ENCODE results near the gene CAMTA1.

Gene CAMTA1

GRCh38 chr1:7026169-7026568 lies 240.9 kb downstream of the CAMTA1 start:
- TF ChIP-seq ZNF8 (CRISPR knock-in tag; IDR thresholded peaks at IDR 0.05), result no peak
- TF ChIP-seq, protein P1, sequence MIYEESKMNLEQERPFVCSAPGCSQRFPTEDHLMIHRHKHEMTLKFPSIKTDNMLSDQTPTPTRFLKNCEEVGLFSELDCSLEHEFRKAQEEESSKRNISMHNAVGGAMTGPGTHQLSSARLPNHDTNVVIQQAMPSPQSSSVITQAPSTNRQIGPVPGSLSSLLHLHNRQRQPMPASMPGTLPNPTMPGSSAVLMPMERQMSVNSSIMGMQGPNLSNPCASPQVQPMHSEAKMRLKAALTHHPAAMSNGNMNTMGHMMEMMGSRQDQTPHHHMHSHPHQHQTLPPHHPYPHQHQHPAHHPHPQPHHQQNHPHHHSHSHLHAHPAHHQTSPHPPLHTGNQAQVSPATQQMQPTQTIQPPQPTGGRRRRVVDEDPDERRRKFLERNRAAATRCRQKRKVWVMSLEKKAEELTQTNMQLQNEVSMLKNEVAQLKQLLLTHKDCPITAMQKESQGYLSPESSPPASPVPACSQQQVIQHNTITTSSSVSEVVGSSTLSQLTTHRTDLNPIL (CRISPR knock-in tag; IDR thresholded peaks at IDR 0.05; ENCODE audit: low read depth), result no peak
- TF ChIP-seq ZC3H10 (CRISPR knock-in tag; IDR thresholded peaks at IDR 0.05), result no peak
- no peak for TF ChIP-seq ARNTL (CRISPR knock-in tag; IDR thresholded peaks at IDR 0.05; ENCODE audit: borderline replicate concordance, low read depth)
- no peak for TF ChIP-seq CSRNP3 (CRISPR knock-in tag; IDR thresholded peaks at IDR 0.05)
- no peak for TF ChIP-seq CSDC2 (CRISPR knock-in tag; IDR thresholded peaks at IDR 0.05)
- TF ChIP-seq PPARA (CRISPR knock-in tag; IDR thresholded peaks at IDR 0.05; ENCODE audit: borderline replicate concordance), result no peak
- no peak for TF ChIP-seq TOX (CRISPR knock-in tag; IDR thresholded peaks at IDR 0.05; ENCODE audit: borderline replicate concordance)
- no peak for TF ChIP-seq ZNF70 (CRISPR knock-in tag; IDR thresholded peaks at IDR 0.05)
- no peak for TF ChIP-seq BACH2 (CRISPR knock-in tag; IDR thresholded peaks at IDR 0.05; ENCODE audit: borderline replicate concordance)
- TF ChIP-seq ZFP3 (CRISPR knock-in tag; IDR thresholded peaks at IDR 0.05), result no peak
- TF ChIP-seq OSR1 (CRISPR knock-in tag; IDR thresholded peaks at IDR 0.05), result no peak
- no peak for TF ChIP-seq TSHZ2 (CRISPR knock-in tag; IDR thresholded peaks at IDR 0.05)
- no peak for TF ChIP-seq TCF4 (CRISPR knock-in tag; IDR thresholded peaks at IDR 0.05; ENCODE audit: borderline replicate concordance)
- no peak for ATAC-seq

GRCh38 chr1:7032992-7033391 lies 247.7 kb downstream of the CAMTA1 start:
- ATAC-seq, result no peak
- TF ChIP-seq ZFP30 (CRISPR knock-in tag; IDR thresholded peaks at IDR 0.05), result peak; percentile 77
- no peak for TF ChIP-seq TCF4 (CRISPR knock-in tag; IDR thresholded peaks at IDR 0.05; ENCODE audit: borderline replicate concordance)

- no peak for ATAC-seq
- no peak for TF ChIP-seq RARB (CRISPR knock-in tag; IDR thresholded peaks at IDR 0.05)
- no peak for TF ChIP-seq POU6F1 (CRISPR knock-in tag; IDR thresholded peaks at IDR 0.05; ENCODE audit: borderline replicate concordance, low read depth)
- TF ChIP-seq CSRNP3 (CRISPR knock-in tag; IDR thresholded peaks at IDR 0.05), result no peak
- TF ChIP-seq ARNTL (CRISPR knock-in tag; IDR thresholded peaks at IDR 0.05; ENCODE audit: borderline replicate concordance, low read depth), result no peak
- no peak for TF ChIP-seq ZNF70 (CRISPR knock-in tag; IDR thresholded peaks at IDR 0.05)
- no peak for TF ChIP-seq TOX (CRISPR knock-in tag; IDR thresholded peaks at IDR 0.05; ENCODE audit: borderline replicate concordance)
Observed at GRCh38 chr1:7036386-7036785, 251.1 kb downstream of the CAMTA1 start.

GRCh38 chr1:7039590-7040220 lies 254.5 kb downstream of the CAMTA1 start:
- no peak for ATAC-seq
- TF ChIP-seq, protein P1 (CRISPR knock-in tag; IDR thresholded peaks at IDR 0.05; ENCODE audit: low read depth), result no peak
- TF ChIP-seq TSHZ2 (CRISPR knock-in tag; IDR thresholded peaks at IDR 0.05) (no peak), TOX (CRISPR knock-in tag; IDR thresholded peaks at IDR 0.05; ENCODE audit: borderline replicate concordance) (no peak)
